G401 (cell line): ENCODE measurements around the gene KRTAP3-2. TPM values are rescaled to one million over a fixed set of nuclear protein-coding genes. Genes with fewer than 3 reads are reported as not detected.
"Not testable (repeated sequence)": the region's sequence is repeated elsewhere in the genome, so short reads cannot be mapped to it uniquely, and the experiment has no call there.

ENCODE experiments used
- DNase-seq: peaks from one replicate; pipeline ENCODE4 v3.0.0-alpha.2; 2015; ENCODE audit warnings: low spot score
- in situ Hi-C: cut with HindIII; loops from 2 replicates; pipeline ENCODE4 v1.10.0; 2016; ENCODE audit warnings: low sequenced_read_pairs, mixed read lengths
- total RNA-seq: library from RNA; depleted of rRNA; stranded (reverse); fragments of >200 nt; shearing (Covaris generic); gene quantifications from 2 replicates; pipeline ENCODE4 v1.2.3, GENCODE V29; 2014; rRNA removed

KRTAP3-2 gene
- total RNA-seq: not detected in 2 replicates

DNA sequence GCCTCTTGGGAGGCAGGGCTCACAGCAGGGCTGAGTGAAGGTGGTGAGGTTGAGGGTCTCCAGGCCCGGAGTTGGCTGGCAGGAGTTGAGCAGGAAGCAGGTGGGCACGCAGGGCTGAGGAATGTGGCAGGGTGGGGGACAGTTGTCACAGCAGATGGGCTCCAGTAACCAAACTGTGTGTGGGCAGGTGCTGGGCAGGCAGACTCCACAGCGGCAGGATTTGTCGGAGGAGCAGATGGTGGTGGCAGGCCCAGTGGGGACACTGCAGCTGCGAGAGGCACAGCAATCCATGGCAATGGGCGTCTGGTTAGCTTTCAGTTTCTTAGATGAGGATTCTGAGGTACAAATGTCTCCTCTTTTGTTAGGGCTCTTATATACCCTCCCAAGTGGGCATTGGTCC is at the start of gene KRTAP3-2:
KRTAP3-2 (minus strand) TSS at position 344 of the 400 bp plus-strand sequence; CDS start at position 291, 53 bp downstream.
- in situ Hi-C loops, DNase-seq: not testable (repeated sequence)

DNA sequence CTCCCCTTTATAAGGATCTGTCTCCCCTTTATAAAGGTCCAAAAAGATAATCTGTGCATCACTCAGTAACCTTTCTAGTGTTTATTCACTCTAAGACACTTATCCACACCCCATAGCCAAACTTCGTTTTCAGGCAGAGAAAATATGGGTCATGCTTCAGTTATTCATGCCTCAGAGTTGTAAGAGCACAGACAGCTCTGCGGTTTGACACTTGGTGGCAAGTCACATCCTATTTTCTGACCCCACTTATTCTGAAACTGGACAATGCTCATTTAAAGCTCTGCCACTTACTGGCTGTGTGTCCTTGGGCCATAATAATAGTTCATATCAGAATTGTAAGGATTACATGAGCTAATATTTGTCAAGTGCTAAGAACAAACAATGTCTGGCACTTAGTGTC is 49.4 kb upstream of the KRTAP3-2 start:
- in situ Hi-C loops: no loop called here
- DNase-seq: no peak

DNA sequence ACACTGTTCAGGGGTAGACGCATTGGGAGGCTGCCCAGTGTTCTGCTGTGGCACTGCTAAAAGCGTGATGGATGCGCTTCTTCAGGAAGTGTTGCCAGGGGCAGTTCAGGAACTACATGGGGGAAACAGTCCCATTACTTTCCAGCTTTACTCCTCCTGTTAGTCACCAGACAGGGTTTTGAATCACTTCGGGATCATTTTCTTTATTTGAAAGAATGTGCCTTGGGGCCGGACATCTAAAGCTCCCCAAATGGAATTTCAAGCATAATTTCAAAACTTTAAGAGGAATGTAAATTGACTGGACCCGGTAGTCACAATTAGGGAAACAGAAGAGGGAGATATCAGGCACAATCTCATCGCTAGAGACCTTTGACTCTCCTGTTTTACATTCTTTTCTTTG is 48.7 kb upstream of the KRTAP3-2 start:
- in situ Hi-C loops: no loop called here
- DNase-seq: no peak

DNA sequence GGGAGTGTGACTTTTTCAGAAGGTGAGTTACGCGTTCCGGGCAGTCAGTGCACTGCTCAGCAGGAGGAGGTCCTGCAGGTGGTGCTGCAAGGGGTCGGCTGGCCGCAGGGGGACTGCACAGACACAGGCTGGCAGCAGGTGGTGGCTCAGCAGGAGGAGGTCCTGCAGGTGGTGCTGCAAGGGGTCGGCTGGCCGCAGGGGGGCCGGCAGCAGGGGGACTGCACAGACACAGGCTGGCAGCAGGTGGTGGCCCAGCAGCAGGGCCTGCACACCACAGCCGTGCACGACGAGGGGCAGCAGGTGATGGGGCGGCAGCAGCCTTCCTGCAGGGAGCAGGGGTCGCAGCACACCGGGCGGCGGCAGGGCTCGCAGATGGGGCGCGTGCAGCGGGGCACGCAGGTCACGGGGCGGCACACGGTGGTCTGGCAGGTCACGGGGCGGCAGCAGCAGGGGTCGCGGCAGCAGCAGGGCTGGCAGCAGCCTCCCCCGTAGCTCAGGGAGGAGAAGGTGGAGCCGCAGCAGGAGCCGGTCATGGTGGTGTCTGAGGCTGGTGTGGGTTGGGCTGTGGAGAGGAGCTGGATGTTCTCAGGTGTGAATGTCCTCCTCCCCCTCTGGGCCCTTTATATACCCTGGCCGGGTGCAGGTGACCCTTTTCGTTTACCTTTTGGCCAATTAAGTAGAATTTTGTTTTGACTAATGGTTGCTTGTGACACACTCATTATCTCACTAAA is 47.2 kb upstream of the KRTAP3-2 start, which contains the start of gene KRTAP2-1:
KRTAP2-1 (minus strand) TSS at position 582 of the 731 bp plus-strand sequence; CDS start at position 533, 49 bp downstream.
- not testable (repeated sequence) for DNase-seq

DNA sequence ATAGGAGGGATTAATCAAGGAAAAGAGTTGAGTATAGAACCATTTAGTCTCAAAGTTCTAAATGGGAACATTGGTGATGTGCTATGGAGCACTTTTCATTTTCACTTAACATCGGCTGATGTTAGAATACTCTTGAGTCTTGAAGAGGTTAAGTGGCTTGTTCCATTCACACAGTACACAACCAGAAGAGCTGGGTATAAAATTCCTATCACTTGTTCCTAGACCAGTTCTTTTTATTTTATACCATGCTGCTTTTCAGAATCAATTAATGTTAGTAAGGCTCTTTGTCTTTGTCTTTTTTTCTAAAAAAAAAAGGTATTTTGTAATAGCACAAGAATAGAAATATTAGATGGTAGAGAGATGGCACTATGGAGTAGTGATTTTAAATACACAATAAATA is 43.2 kb upstream of the KRTAP3-2 start:
- in situ Hi-C loops: no loop called here
- no peak for DNase-seq

More for the DNA sequence above, 47.2 kb upstream of the KRTAP3-2 start, which contains the start of gene KRTAP2-1:
- in situ Hi-C loops: not testable (repeated sequence)

DNA sequence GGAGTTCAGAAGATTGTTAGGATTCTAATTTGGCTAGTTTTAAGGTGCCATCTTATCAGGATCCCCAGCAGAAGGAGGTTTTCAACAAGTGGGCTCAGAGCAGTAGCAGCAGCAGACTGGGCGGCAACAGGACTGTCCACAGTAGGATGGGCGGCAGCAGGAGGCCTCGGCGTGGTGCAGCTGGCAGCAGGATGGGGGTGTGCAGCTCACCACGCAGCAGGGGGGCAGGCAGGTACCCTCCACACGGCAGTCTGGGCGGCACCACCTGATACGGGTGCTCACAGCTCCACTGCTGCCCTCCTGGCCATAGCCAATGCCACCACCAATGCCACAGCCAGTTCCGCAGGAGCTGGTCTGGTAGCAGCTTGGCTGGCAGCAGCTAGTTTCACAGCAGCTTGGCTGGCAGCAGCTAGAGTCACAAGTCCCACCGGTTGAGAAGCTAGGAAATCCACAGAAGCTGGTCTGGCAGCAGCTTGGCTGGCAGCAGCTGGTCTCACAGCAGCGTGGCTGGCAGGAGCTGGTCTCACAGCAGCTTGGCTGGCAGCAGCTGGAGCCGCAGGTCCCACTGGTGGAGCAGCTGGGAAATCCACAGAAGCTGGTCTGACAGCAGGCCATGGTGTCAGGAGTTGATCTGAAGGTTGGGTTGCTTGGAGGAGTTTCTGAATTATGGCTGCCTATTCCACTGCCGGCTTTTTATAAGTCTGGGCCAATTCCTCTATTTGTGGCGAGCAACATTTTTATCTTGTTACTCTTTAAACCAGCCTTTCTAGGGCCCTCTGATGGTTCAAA is 41.3 kb upstream of the KRTAP3-2 start, which contains the start of gene KRTAP1-1:
KRTAP1-1 (minus strand) TSS at position 668 of the 789 bp plus-strand sequence; CDS start at position 615, 53 bp downstream.
- in situ Hi-C loops, DNase-seq: not testable (repeated sequence)

DNA sequence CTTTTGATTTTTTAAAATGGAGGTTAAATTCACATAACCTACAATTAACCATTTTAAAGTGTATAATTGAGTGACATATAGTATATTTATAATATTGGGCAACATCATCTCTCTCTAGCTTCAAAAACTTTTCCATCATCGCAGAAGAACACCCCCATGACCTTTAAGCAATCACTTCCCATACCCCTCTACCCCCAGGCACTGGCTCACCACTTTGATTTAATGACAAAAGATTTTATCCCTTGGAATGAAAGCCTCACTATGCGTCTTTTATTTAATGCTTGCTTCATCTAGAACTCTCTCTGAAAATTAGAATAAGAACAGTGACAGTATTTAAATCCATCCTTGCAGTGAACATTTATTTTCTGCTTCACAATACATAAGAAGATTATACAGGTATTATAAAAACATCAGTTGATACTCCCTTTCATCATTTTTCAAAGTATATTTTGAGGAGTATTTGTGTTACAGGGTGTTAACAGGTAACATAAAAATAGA is 38.2 kb upstream of the KRTAP3-2 start:
- DNase-seq: no peak

DNA sequence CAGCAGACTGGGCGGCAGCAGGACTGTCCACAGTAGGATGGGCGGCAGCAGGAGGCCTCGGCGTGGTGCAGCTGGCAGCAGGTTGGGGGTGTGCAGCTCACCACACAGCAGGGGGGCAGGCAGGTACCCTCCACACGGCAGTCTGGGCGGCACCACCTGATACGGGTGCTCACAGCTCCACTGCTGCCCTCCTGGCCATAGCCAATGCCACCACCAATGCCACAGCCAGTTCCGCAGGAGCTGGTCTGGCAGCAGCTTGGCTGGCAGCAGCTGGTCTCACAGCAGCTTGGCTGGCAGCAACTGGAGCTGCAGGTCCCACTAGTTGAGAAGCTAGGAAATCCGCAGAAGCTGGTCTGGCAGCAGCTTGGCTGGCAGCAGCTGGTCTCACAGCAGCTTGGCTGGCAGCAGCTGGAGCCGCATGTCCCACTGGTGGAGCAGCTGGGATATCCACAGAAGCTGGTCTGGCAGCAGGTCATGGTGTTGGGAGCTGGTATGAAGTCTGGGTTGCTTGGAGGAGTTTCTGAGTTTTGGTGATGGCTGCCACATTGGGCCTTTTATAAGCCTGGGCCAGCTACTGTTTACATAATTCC is 34.7 kb upstream of the KRTAP3-2 start, which contains the start of gene KRTAP1-3:
KRTAP1-3 (minus strand) TSS at position 529 of the 590 bp plus-strand sequence; CDS start at position 476, 53 bp downstream.
- DNase-seq, in situ Hi-C loops: not testable (repeated sequence)

More for the DNA sequence above, 38.2 kb upstream of the KRTAP3-2 start:
- in situ Hi-C loops: no loop called here

DNA sequence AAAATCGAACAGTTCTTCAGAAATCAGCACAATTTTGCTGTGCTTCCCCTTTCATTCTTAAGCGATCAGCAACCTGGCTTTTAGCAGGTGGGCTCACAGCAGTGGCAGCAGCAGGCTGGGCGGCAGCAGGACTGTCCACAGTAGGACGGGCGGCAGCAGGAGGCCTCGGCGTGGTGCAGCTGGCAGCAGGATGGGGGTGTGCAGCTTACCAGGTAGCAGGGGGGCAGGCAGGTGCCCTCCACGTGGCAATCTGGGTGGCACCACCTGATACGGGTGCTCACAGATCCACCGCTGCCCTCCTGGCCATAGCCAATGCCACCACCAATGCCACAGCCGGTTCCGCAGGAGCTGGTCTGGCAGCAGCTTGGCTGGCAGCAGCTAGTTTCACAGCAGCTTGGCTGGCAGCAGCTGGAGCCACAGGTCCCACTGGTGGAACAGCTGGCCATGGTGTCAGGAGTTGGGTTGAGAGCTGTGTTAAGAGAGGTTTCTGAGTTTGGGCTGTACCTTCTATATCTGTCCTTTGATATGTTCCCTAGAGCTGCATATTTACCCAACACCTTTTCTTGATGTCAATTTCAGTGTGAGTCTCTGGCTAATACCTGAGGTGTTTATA is 30.0 kb upstream of the KRTAP3-2 start, which contains the start of gene KRTAP1-4:
KRTAP1-4 (minus strand) TSS at position 563 of the 613 bp plus-strand sequence; CDS start at position 446, 117 bp downstream.
- no peak for DNase-seq
- in situ Hi-C loops: no loop called here

DNA sequence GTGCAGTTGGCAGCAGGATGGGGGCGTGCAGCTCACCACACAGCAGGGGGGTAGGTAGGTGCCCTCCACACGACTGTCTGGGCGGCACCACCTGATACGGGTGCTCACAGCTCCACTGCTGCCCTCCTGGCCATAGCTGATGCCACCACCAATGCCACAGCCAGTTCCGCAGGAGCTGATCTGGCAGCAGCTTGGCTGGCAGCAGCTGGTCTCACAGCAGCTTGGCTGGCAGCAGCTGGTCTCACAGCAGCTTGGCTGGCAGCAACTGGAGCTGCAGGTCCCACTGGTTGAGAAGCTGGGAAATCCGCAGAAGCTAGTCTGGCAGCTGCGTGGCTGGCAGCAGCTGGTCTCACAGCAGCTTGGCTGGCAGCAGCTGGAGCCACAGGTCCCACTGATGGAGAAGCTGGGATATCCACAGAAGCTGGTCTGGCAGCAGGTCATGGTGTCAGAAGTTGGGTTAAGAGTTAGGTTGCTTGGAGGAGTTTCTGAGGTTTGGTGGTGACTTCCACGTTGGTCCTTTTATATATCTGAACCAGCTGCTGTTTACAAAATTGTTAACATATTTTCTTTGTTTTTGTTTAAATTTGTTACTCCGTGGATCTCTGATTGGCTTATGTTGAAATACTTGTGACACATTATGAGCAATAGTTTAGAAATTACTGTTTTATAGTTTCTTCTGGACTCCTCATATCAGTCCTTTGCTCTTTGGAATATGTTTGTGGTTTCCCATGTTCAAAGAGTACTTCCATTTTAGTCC is 27.2 kb upstream of the KRTAP3-2 start, which contains the start of gene KRTAP1-5:
KRTAP1-5 (minus strand) TSS at position 494 of the 757 bp plus-strand sequence; CDS start at position 441, 53 bp downstream.
- in situ Hi-C loops: no loop called here
- DNase-seq: no peak

DNA sequence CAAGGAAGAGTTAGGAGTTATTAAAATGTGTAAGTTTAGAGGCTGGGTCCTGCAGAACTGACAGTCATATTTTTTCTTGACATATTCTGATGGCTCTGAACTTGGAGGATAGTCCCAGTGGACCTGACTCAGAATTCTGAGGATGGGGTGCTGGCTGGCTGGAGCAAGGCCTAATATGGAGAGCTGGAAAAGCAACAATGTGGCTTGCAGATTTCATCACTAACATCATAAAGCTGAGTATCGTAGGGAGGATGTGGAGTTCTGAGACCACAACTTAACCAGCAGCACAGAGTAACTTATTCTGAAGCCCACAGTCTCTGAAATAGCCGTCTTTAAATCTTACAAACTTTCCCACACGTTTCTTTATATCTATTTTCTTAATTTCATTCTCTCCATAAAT is 25.0 kb upstream of the KRTAP3-2 start:
- no peak for DNase-seq
- in situ Hi-C loops: no loop called here

DNA sequence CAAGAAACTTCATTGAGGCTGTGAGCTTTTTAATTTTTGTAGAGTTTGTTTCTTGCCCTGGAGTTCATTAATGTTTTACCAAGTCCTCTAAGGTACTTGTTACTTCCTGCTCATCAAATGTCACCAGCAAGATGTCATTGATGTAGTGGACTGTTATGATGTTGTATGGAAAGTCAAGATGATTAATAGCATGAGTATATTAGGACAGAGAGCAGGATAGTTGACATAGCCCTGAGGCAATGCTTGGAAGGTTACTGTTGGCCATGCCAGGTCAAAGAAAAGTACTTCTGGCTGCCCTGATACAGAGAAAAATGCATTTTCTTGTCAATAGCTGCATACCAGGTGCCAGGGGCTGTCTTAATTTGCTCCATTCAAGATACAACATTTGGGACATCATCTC is 20.6 kb upstream of the KRTAP3-2 start:
- in situ Hi-C loops: no loop called here
- no peak for DNase-seq

DNA sequence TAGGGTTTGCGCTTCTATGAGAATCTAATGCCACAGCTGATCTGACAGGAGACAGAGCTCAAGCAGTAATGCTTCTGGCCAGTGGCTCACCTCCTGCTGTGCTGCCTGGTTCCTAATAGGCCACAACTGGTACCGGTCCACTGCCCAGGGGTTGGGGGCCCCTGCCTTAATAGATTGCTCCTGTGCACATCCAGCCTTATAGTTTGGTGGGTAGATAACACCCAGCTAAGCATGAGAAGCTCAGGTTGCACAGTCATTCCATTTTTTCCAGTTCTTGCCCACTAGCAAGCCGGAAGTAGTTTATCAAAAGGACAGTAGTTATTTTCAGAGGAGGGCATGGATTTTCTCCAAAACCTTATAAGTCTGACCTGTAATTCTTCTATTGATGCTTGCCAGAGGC is 19.7 kb upstream of the KRTAP3-2 start:
- in situ Hi-C loops: no loop called here
- DNase-seq: no peak

DNA sequence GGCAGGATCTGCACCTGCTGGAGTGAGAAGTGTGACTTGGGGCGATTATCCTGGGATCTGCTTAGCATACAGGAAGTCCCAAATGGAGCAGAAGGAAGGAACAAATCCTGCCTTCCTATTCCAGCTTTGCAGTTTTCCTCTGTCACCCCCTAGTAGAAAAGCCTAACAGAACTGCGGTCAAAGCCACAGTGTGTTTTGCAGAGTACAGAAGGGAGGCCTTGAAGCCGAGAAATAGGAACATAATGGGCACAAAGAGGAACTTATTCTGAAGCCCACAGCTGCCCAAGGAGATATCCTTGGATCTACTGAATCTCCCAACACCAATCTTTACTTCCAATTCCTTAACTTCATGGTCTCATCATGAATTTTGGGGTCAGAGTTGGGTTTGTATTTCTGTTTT is 18.8 kb upstream of the KRTAP3-2 start:
- no peak for DNase-seq
- in situ Hi-C loops: no loop called here

DNA sequence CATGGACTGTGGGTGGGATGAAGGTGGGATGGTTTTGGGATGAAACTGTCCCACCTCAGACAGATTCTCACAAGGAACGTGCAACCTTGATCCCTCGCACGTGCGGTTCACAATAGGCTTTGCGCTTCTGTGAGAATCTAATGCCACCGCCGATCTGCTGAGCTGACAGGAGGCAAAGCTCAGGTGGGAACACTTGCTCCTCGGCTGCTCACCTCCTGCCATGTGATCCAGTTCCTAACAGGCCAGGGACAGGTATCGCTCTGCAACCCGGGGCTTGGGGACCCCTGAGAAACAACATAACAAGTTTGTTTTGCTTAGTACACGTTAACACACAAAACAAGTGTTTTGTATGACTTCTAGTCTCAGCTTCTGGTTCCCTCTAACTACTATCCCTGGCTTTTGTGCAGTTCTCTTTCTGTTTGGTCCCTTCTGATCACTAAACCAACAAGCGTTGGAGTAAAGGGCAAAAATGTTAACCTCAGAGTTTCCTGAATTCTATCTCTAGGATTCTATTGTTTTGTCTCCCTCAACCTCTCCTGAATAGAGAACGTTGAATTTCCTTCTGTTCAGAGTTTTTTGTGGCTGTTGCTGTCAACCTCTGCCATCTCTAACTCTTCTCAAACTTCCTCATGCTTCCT is 17.0 kb upstream of the KRTAP3-2 start:
- DNase-seq: no peak
- in situ Hi-C loops: no loop called here

DNA sequence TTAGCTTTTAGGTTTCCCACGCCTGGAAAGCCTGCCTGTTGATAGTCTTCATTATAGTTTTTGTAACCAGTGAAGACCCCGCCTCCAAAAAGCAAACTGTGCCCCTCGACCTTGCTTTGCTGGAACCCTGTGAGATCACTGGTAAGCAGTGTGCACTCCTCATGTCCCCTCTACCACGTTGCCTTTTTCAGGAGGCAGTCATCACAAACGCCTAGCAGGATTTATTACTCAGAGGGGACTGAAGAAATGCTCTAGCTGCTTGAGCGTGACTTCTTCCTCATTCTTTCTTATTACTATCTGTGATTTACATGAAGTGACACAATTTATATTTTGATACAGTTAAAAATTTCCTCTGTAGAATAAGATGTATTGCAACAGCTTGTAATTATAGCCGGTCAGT is 15.7 kb upstream of the KRTAP3-2 start:
- in situ Hi-C loops: no loop called here

DNA sequence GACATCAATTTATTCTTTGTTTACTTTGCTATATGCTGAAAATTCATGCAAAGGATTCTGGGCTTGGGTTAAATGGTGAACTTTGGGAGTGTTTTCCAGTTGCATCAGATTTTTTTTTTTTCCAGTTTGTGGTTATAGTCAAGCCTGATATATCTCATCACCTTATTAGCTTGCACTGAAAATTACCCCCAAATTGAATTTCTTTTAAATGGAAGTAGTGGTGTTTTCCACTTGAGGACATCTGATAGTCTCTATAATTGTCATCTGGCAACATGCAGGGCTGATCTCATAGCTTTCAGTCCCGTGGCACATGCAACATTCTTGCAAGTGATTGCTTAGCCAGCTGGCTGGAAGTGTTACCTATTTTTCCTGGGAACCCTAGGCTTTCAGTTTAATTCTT is 13.9 kb upstream of the KRTAP3-2 start:
- DNase-seq: peak; percentile 73
- in situ Hi-C loops: no loop called here

More for the DNA sequence above, 15.7 kb upstream of the KRTAP3-2 start:
- no peak for DNase-seq
